Peyer's patch (tissue), 4 donors: ENCODE results near the gene SPACDR. TPM values are rescaled to one million over a fixed set of nuclear protein-coding genes. Genes with fewer than 3 reads are reported as not detected.

Source experiments
- DNase-seq, 3 donors: peaks; one replicate each; pipeline ENCODE4 v3.0.0-alpha.2; 2017 to 2019
- H3K27ac ChIP-seq, 4 donors: fragments of 200-600 bp; sonication (generic); one replicate each; pipeline ENCODE4 v1.5.1; 2016 to 2019
- H3K27me3 ChIP-seq, 2 donors: fragments of 200-600 bp; sonication (generic); one replicate each; pipeline ENCODE4 v1.5.1; 2019
- H3K36me3 ChIP-seq, 3 donors: fragments of 200-600 bp; sonication (generic); one replicate each; pipeline ENCODE4 v1.5.1; 2016 to 2019
- H3K4me1 ChIP-seq, 4 donors: fragments of 200-600 bp; sonication (generic); one replicate each; pipeline ENCODE4 v1.5.1; 2016 to 2019
- H3K4me3 ChIP-seq, 4 donors: fragments of 200-600 bp; sonication (generic); 1 replicate in 3 of 4; 2 replicates in 1 of 4; pipeline ENCODE4 v1.5.1; 2016 to 2019; ENCODE audit warnings: mild to moderate bottlenecking in 1 of 4
- H3K9me3 ChIP-seq, 4 donors: fragments of 200-600 bp; sonication (generic); one replicate each; pipeline ENCODE4 v1.5.1; 2016 to 2019; ENCODE audit warnings: mild to moderate bottlenecking in 1 of 4
- CTCF ChIP-seq, 6 experiments: fragments of 450-650 bp in 4 of 6; fragments of 200-600 bp in 2 of 6; sonication (generic) in 1 of 6; IDR thresholded peaks; one replicate each; pipeline ENCODE4 v1.5.1; 2017 to 2019; ENCODE audit warnings: antibody characterized with exemption in 6 of 6, mild to moderate bottlenecking in 3 of 6, moderate library complexity in 1 of 6
- POLR2A ChIP-seq, 2 donors: fragments of 450-650 bp; IDR thresholded peaks; one replicate each; pipeline ENCODE4 v1.5.1; 2017; ENCODE audit warnings: antibody characterized with exemption in 2 of 2, mild to moderate bottlenecking in 2 of 2, moderate library complexity in 2 of 2
- total RNA-seq, 4 donors: library from RNA; depleted of rRNA; stranded (reverse); fragments of >200 nt; gene quantifications; one replicate each; pipeline ENCODE4 v1.1.0, GENCODE V29; 2016

SPACDR gene
- total RNA-seq, 4 donors from 2014 or later: not detected

- no peaks in the 10 kb centered on the region for H3K36me3 ChIP-seq
- no peak overlapping the region for H3K4me3 ChIP-seq
- TF ChIP-seq CTCF (IDR thresholded peaks at IDR 0.05): no peak
- TF ChIP-seq POLR2A (IDR thresholded peaks at IDR 0.05): no peak
- no peaks in the 10 kb centered on the region for H3K9me3 ChIP-seq
- H3K27ac ChIP-seq: no peak overlapping the region
- H3K4me1 ChIP-seq: no peaks in the 10 kb centered on the region
- DNase-seq: no peak
- H3K27me3 ChIP-seq: no peaks in the 10 kb centered on the region
Measured at GRCh38 chr7:100413889-100414288, 50.2 kb downstream of the SPACDR start.

- Histone ChIP-seq H3K36me3 (no peaks in the 10 kb centered on the region), H3K27me3 (no peaks in the 10 kb centered on the region), H3K4me1 (no peaks in the 10 kb centered on the region), H3K9me3 (no peaks in the 10 kb centered on the region), H3K4me3 (no peak overlapping the region), H3K27ac (no peak overlapping the region)
- DNase-seq: no peak
- TF ChIP-seq CTCF (IDR thresholded peaks at IDR 0.05) (no peak), POLR2A (IDR thresholded peaks at IDR 0.05) (no peak)
Measured at GRCh38 chr7:100413346-100413745, 50.7 kb downstream of the SPACDR start.

- TF ChIP-seq CTCF (IDR thresholded peaks at IDR 0.05): no peak
- TF ChIP-seq POLR2A (IDR thresholded peaks at IDR 0.05): no peak
- no peaks in the 10 kb centered on the region for H3K27me3 ChIP-seq
- no peak for DNase-seq
- H3K4me3 ChIP-seq: no peak overlapping the region
- no peaks in the 10 kb centered on the region for H3K4me1 ChIP-seq
- H3K9me3 ChIP-seq: no peaks in the 10 kb centered on the region
- H3K36me3 ChIP-seq: no peaks in the 10 kb centered on the region
- no peak overlapping the region for H3K27ac ChIP-seq
Measured at GRCh38 chr7:100411101-100411500, 53.0 kb downstream of the SPACDR start.

- no peak overlapping the region for H3K27ac ChIP-seq
- TF ChIP-seq CTCF (IDR thresholded peaks at IDR 0.05) (peak; percentile 44 to 86 (median 58)), POLR2A (IDR thresholded peaks at IDR 0.05) (no peak)
- peak in 1 of 3 donors; percentile 36 for DNase-seq
- no peak overlapping the region for H3K4me3 ChIP-seq
- H3K4me1 ChIP-seq: no peaks in the 10 kb centered on the region
- no peaks in the 10 kb centered on the region for H3K36me3 ChIP-seq
- H3K27me3 ChIP-seq: no peaks in the 10 kb centered on the region
- H3K9me3 ChIP-seq: no peaks in the 10 kb centered on the region
Measured at GRCh38 chr7:100407285-100408180, 56.5 kb downstream of the SPACDR start.

GRCh38 chr7:100406767-100407166, 57.3 kb downstream of the SPACDR start:
- no peak for DNase-seq
- H3K36me3 ChIP-seq: no peaks in the 10 kb centered on the region
- no peak overlapping the region for H3K27ac ChIP-seq
- TF ChIP-seq CTCF (IDR thresholded peaks at IDR 0.05) (no peak), POLR2A (IDR thresholded peaks at IDR 0.05) (no peak)
- H3K4me3 ChIP-seq: no peak overlapping the region
- no peaks in the 10 kb centered on the region for H3K9me3 ChIP-seq
- no peaks in the 10 kb centered on the region for H3K27me3 ChIP-seq
- H3K4me1 ChIP-seq: no peaks in the 10 kb centered on the region

Other genes with a start within 250 kb of the SPACDR start
- gene PVRIG, start 244.3 kb downstream of the SPACDR start, total RNA-seq: 1 to 10 TPM; 3.7 to 8.3 (median 5.1) TPM
- gene SPDYE3, start 156.6 kb downstream of the SPACDR start, total RNA-seq: not detected
- gene PILRB, start 106.1 kb downstream of the SPACDR start, total RNA-seq: 100 to 1,000 TPM in 3 of 4 donors, 10 to 100 TPM in 1; 73.6 to 179 (median 150) TPM
- gene PILRA, start 90.8 kb downstream of the SPACDR start, total RNA-seq: 1 to 10 TPM; 5.8 to 9.5 (median 5.9) TPM
- gene ZCWPW1, start 35.6 kb downstream of the SPACDR start, total RNA-seq: 10 to 100 TPM in 1 of 4 donors, 1 to 10 TPM in 3; 1.8 to 19.8 (median 3.6) TPM
- gene MEPCE, start 34.4 kb downstream of the SPACDR start, total RNA-seq: 10 to 100 TPM; 17.3 to 46.3 (median 32.2) TPM
- gene PPP1R35, start 27.8 kb downstream of the SPACDR start, total RNA-seq: 10 to 100 TPM; 44.8 to 67.7 (median 49.0) TPM
- gene TSC22D4, start 15.0 kb upstream of the SPACDR start, total RNA-seq: 10 to 100 TPM; 28.9 to 51.2 (median 40.6) TPM
- 1 to 10 TPM in 1 of 4 donors, under 1 TPM in 2, not detected in 1; 0.38 to 2.5 (median 0.40) TPM for gene NYAP1, start 19.7 kb upstream of the SPACDR start, total RNA-seq
- 10 to 100 TPM; 38.4 to 63.6 (median 49.9) TPM for gene AGFG2, start 74.9 kb upstream of the SPACDR start, total RNA-seq
- 10 to 100 TPM in 3 of 4 donors, 1 to 10 TPM in 1; 2.5 to 18.2 (median 13.4) TPM for gene SAP25, start 109.6 kb upstream of the SPACDR start, total RNA-seq
- 100 to 1,000 TPM in 3 of 4 donors, 10 to 100 TPM in 1; 76.7 to 232 (median 156) TPM for gene LRCH4, start 121.9 kb upstream of the SPACDR start, total RNA-seq
- 1 to 10 TPM in 2 of 4 donors, not detected in 2; 1.1 to 2.8 TPM for gene FBXO24, start 122.1 kb upstream of the SPACDR start, total RNA-seq
- gene PCOLCE, start 138.1 kb upstream of the SPACDR start, total RNA-seq: 10 to 100 TPM in 2 of 4 donors, 1 to 10 TPM in 2; 1.8 to 53.6 (median 9.8) TPM
- 10 to 100 TPM in 1 of 4 donors, 1 to 10 TPM in 3; 5.0 to 14.2 (median 7.3) TPM for gene MOSPD3, start 148.3 kb upstream of the SPACDR start, total RNA-seq
- 1 to 10 TPM in 2 of 4 donors, not detected in 2; 1.6 to 2.5 TPM for gene TFR2, start 177.3 kb upstream of the SPACDR start, total RNA-seq
- gene ACTL6B, start 192.2 kb upstream of the SPACDR start, total RNA-seq: not detected
- 100 to 1,000 TPM; 123 to 236 (median 172) TPM for gene GNB2, start 209.5 kb upstream of the SPACDR start, total RNA-seq
- gene GIGYF1, start 230.0 kb upstream of the SPACDR start, total RNA-seq: 100 to 1,000 TPM in 1 of 4 donors, 10 to 100 TPM in 3; 41.3 to 126 (median 72.9) TPM
- 10 to 100 TPM; 23.9 to 38.1 (median 29.7) TPM for gene POP7, start 241.9 kb upstream of the SPACDR start, total RNA-seq